Hematopoietic multipotent progenitor cell (in vitro differentiated cells): ENCODE results near the gene OR1J4. TPM values are rescaled to one million over a fixed set of nuclear protein-coding genes. Genes with fewer than 3 reads are reported as not detected.

Experiments used
- DNase-seq, 3 donors: peaks; one replicate each; pipeline ENCODE4 v3.0.0-alpha.2; 2011 to 2015; ENCODE audit warnings: low read depth in 2 of 3, low spot score in 2 of 3
- total RNA-seq: library from RNA; depleted of rRNA; stranded (reverse); fragments of >200 nt; gene quantifications from one replicate; pipeline ENCODE4 v1.2.3, GENCODE V29; 2012

The OR1J4 gene
- total RNA-seq, 1 donor, result under 0.01 TPM

- DNase-seq, result no peak
Observed at GRCh38 chr9:122567901-122568300, 49.0 kb downstream of the OR1J4 start.

Other genes with a start within 250 kb of the OR1J4 start
- 49.8 TPM for gene PTGS1, start 148.1 kb upstream of the OR1J4 start, total RNA-seq
- gene OR1J1, start 41.2 kb upstream of the OR1J4 start, total RNA-seq, result under 0.01 TPM
- 0.27 TPM for gene OR1J2, start 8.3 kb upstream of the OR1J4 start, total RNA-seq
- not detected for gene OR1N1, start 8.2 kb downstream of the OR1J4 start, total RNA-seq
- gene OR1N2, start 34.0 kb downstream of the OR1J4 start, total RNA-seq, result 0.27 TPM
- 0.27 TPM for gene OR1L8, start 64.2 kb downstream of the OR1J4 start, total RNA-seq
- under 0.01 TPM for gene OR1Q1, start 95.6 kb downstream of the OR1J4 start, total RNA-seq
- 0.27 TPM for gene OR1B1, start 138.5 kb downstream of the OR1J4 start, total RNA-seq
- gene OR1L1, start 142.6 kb downstream of the OR1J4 start, total RNA-seq, result not detected
- gene OR1L3, start 156.0 kb downstream of the OR1J4 start, total RNA-seq, result not detected
- gene OR1L4, start 204.8 kb downstream of the OR1J4 start, total RNA-seq, result not detected
- not detected for gene OR1L6, start 223.2 kb downstream of the OR1J4 start, total RNA-seq